Measurements from ENCODE around the gene NEUROD6.
A peak's percentile ranks its signal among the peaks of the same experiment; 100 is the strongest.

NEUROD6 gene

DNA sequence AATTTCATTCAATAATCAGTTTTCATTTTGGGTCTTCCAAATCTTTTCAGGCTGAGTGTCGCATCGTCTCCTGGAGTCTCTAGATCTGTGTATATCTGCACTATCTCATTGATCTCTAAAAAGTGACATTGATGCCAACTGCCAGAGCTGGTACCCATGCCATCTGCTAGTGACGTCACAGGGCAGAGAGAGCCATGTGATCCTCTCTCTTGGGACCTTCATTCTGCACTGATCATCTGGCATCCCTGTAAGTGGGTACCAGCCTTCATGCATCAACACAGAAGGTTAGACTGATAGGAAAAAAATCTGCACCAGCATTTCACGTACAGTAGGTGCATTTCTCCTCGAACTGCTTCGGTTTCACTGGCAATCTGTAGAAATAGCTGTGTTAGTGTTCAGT is at the start of gene NEUROD6:
TSS of gene NEUROD6 (minus strand) at position 124 of the 400 bp plus-strand sequence. CDS start 1,458 bp downstream, outside the sequence.
- TF ChIP-seq JUND (IDR thresholded peaks at IDR 0.05; ENCODE audit: low read depth): no peak
- in situ Hi-C loops (cut with HindIII; ENCODE audit: low pct_unique_long_range_greater_than_20kb, low sequenced_read_pairs): no loop called here
- DNase-seq (ENCODE audit: low read depth in 1 of 2, low spot score in 1 of 2): no peak

DNA sequence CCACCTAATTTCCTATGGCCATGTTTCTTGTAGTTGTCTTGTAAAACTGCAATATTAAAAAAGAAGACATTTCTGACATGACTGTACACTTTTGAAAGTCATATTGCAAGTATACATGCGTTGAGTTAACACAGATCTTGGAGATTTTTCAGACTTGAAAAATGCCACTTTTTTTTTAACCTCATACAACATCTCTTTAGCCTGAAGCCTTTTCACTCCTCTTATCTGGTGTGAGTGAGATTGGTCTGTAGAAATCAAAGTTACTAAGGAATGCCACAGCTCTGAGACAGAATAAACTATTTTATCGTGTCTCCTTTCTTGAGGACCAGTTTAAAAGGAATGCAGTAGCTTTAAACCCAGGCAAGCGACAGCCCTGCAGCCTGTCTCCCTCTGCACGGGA is 43.9 kb upstream of the NEUROD6 start:
- DNase-seq (ENCODE audit: low read depth in 1 of 2, low spot score in 1 of 2): no peak
- in situ Hi-C loops (cut with HindIII; ENCODE audit: low pct_unique_long_range_greater_than_20kb, low sequenced_read_pairs): no loop called here
- no peak for TF ChIP-seq JUND (IDR thresholded peaks at IDR 0.05; ENCODE audit: low read depth)

DNA sequence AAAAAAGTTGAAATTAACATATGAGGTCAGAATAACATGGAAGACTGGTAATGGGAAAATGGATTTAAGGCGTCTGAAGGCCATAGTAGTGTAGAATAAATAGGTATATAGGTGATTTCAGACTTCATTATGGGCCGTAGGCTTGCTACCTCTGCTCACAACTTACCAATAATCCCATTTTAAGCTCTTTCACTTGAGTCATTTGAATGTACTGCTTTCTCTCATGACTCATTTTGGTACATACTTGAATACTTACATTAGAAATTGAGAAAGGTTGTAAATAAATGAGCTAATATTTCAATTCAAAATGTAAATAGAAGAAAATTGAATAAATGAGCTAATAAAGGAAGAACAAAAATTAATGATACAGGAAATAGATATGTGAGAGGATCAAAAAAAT is 42.2 kb upstream of the NEUROD6 start:
- no peak for DNase-seq (ENCODE audit: low read depth in 1 of 2, low spot score in 1 of 2)
- in situ Hi-C loops (cut with HindIII; ENCODE audit: low pct_unique_long_range_greater_than_20kb, low sequenced_read_pairs): no loop called here
- TF ChIP-seq JUND (IDR thresholded peaks at IDR 0.05; ENCODE audit: low read depth): no peak

DNA sequence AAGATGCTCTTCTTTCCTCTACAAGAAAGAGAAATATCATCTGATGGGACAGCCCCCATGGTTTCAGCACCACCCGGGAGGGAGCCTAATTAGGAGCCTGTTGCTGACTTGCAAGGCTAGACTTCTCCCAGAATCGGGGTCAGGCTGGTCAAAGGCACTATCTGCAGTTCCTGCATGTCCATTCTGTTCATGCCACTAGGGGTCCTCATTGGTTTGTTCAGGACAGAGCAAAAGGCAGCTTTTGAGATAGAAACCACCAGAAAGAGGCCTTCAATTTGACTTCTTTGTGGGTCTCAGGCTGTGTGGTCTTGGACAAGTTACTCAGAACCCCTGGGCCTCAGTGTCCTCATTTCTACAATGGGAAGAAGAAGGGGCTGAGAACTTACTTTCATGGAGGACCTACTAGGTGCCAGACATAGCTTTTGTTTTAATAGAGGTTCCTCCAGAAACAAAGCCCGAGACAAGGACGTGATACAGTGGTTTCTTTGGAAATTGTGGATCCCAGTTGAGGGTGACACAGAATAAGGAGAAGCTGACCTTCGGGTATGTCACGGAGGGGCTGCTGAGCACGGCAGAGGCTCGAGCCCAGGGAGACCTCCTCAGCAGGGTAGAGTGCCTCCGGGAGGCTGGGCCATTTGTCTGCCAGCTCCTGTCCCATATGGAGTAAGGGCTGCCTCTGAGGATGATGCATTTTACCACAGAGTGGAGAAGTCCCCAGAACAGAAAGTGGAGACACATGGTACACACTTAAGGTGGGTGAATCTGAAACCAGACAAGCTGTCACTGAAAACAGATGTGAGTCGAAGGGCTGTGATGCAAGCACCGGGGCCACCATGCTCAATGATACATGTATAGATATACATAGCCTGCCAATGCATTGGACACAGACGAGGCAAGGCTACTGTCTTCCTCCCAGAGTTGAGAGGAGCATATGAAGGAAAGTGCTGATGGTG is 33.1 kb upstream of the NEUROD6 start:
- peak; percentile 13 to 58 for DNase-seq (ENCODE audit: low read depth in 1 of 2, low spot score in 1 of 2)
- in situ Hi-C loops (cut with HindIII; ENCODE audit: low pct_unique_long_range_greater_than_20kb, low sequenced_read_pairs): no loop called here

DNA sequence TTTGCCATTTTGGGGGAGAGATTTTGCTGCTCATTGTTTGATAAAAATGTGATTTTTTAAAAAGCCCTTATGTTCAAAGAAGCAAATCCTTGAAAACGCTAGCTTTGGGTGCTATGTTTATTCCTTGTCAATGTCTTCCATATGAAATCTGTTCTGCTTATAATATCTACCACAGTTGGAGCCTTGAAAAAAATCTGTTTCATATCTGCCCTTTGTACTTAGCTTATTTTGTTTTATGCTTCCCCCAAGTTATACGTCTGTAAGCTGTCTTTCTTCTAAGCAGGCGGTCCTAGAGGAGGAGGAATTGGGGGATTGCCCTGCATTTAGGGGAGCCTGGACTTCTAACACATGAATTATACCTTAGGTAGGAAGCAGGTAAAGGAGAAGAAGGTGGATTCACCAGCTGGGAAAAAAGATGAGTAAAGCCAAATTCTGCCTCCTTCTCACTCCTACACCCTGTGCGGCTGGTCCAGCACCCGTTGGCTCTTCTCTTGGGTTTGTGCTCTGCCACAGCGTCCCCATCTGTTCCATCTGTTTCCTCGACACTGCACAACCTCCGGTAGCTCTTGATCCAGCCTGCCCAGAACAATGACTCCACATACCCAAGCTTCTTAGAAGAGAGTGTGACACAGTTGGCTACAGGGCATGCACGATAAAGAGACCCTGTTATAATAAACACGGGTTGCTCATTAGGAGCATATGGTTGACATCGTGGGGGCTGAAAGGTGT is 31.9 kb upstream of the NEUROD6 start:
- TF ChIP-seq JUND (IDR thresholded peaks at IDR 0.05; ENCODE audit: low read depth): no peak
- no peak for DNase-seq (ENCODE audit: low read depth in 1 of 2, low spot score in 1 of 2)

More for the DNA sequence above, 33.1 kb upstream of the NEUROD6 start:
- TF ChIP-seq JUND (IDR thresholded peaks at IDR 0.05; ENCODE audit: low read depth): no peak

DNA sequence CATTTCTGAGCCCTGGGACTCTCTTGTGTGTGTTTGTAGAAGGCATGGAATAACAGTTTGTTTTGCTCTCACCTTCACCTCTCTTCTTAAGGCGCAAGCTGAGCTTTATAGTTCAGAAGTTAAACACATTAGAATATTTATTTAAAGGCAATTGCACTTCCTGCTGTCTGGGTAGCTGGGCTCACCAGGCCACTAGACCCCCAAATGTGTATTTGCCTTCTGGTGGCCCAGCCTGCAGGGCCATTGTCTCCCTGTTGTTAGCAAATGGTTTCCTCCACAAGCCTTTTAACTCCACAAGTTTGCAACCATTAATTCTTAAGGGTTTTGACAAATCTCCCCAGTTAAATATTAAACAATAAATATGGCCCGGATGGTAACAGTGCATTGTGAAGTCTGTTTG is 31.1 kb upstream of the NEUROD6 start:
- in situ Hi-C loops (cut with HindIII; ENCODE audit: low pct_unique_long_range_greater_than_20kb, low sequenced_read_pairs): no loop called here
- DNase-seq (ENCODE audit: low read depth in 1 of 2, low spot score in 1 of 2): no peak
- TF ChIP-seq JUND (IDR thresholded peaks at IDR 0.05; ENCODE audit: low read depth): no peak

More for the DNA sequence above, 31.9 kb upstream of the NEUROD6 start:
- in situ Hi-C loops (cut with HindIII; ENCODE audit: low pct_unique_long_range_greater_than_20kb, low sequenced_read_pairs): no loop called here

DNA sequence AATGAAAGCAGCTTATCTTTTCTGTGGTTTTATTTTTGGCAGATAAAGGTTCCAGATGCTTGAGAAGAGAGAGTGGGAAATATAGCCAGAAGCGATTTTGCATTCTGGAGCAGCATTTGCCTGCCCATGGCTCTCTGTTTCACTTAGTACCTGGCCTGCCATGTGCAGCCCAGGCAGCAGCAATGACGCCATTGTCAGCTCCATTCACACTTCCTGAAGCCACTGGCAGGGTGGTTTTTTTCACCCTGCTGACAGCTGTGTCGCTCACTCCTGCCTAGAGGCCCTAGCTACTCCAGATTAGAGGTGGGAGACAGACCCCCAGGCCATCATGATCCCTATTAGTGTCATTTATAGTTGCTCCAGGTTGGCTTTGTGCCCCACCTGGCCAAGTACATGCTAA is 30.1 kb upstream of the NEUROD6 start:
- in situ Hi-C loops (cut with HindIII; ENCODE audit: low pct_unique_long_range_greater_than_20kb, low sequenced_read_pairs): no loop called here
- no peak for DNase-seq (ENCODE audit: low read depth in 1 of 2, low spot score in 1 of 2)
- no peak for TF ChIP-seq JUND (IDR thresholded peaks at IDR 0.05; ENCODE audit: low read depth)

DNA sequence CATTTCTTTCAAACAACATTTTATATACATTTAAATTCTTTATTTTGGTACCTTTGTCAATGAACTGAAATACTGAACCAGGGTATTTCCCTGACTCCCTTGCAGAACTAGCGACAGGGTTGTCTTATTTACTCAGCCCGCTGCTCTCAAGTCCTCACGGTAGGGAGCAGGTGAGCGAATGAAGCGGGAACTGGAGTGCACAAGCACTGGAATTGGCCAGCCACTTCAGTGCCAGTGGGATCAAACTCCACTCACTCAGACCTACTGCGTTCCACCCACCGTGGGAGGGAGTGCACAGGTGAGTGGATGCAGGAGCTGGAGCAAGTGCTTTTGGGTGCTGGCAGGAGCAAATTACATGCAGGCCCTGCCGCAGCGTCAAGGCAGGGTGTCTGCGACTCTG is 28.1 kb upstream of the NEUROD6 start:
- DNase-seq (ENCODE audit: low read depth in 1 of 2, low spot score in 1 of 2): no peak
- TF ChIP-seq JUND (IDR thresholded peaks at IDR 0.05; ENCODE audit: low read depth): no peak
- in situ Hi-C loops (cut with HindIII; ENCODE audit: low pct_unique_long_range_greater_than_20kb, low sequenced_read_pairs): no loop called here

DNA sequence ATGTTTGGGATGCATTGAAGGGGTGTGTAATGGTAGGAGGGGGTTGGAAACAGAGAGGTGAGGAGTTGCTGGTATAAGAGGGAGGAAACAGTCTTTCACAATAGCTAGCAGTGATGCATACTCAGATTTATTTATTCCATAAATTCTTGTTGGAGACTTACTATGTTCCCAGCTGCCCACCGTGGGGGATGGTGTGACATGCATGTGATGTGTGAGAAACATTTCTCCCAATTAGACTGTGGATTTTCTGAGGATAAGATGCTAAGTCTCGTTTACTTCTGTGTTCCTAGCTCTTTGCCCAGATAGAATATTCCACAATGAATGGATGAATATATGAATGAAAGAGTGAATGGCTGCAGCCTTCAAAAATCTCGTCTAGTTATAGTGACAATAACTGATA is 23.0 kb upstream of the NEUROD6 start:
- no peak for DNase-seq (ENCODE audit: low read depth in 1 of 2, low spot score in 1 of 2)
- in situ Hi-C loops (cut with HindIII; ENCODE audit: low pct_unique_long_range_greater_than_20kb, low sequenced_read_pairs): no loop called here
- TF ChIP-seq JUND (IDR thresholded peaks at IDR 0.05; ENCODE audit: low read depth): no peak

DNA sequence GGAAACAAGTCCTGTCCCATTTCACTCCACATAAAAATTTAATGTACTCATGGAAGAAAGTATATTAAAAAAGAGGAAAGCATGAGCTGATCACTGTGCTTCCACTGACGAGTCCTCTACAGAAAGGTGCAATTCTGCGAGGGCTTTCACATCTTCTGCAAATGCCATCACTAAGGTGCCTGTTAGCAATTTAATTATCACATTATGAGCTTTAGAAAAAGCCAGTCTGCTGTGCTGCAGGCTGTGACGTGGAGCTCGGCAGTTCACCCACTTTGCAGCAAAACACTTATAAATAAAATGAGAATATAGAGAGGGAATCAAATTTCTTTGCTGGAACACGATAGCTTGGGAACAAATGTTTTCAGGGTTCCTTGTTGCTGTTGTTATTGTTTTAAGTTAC is 22.5 kb upstream of the NEUROD6 start:
- no peak for DNase-seq (ENCODE audit: low read depth in 1 of 2, low spot score in 1 of 2)
- no peak for TF ChIP-seq JUND (IDR thresholded peaks at IDR 0.05; ENCODE audit: low read depth)
- in situ Hi-C loops (cut with HindIII; ENCODE audit: low pct_unique_long_range_greater_than_20kb, low sequenced_read_pairs): no loop called here

DNA sequence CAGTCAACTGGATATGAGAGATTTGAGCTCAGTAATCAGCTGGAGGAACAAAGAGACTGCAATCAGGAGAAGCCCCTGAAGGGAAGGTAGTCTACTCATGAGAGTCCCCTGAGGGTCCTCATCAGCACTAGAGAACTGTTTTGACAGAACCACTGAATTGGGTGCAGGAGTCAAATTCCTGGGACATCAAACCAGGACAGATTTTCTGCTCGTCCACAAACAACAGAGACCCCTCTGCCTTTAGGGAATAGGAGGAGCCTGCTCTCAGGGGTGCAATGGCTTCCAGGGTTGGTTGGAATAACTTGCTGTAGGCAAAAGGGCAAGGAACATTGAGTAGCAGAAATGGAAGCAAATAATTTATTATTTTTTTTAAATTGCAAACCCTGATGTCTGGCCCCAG is 21.9 kb upstream of the NEUROD6 start:
- DNase-seq (ENCODE audit: low read depth in 1 of 2, low spot score in 1 of 2): no peak
- no peak for TF ChIP-seq JUND (IDR thresholded peaks at IDR 0.05; ENCODE audit: low read depth)
- in situ Hi-C loops (cut with HindIII; ENCODE audit: low pct_unique_long_range_greater_than_20kb, low sequenced_read_pairs): no loop called here

DNA sequence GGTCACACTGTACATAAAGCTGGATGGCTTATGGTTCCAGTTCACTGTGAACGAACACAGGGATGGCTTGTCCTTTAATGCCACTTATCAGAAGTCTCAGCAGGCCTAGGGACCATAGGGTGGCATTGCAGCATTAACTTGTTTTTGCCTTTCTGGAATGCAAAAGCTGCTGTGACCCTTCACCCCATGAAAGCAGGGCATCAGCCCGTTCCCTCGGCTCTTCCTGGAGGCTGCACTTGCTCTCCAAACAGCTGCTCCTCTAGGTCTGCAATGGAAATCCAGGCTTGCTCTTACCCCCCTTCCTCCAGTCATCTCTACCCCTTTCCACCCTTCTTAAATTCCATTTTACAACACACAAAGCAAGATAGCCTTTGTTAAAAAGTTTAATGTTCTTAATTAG is 17.9 kb upstream of the NEUROD6 start:
- DNase-seq (ENCODE audit: low read depth in 1 of 2, low spot score in 1 of 2): no peak
- no peak for TF ChIP-seq JUND (IDR thresholded peaks at IDR 0.05; ENCODE audit: low read depth)

DNA sequence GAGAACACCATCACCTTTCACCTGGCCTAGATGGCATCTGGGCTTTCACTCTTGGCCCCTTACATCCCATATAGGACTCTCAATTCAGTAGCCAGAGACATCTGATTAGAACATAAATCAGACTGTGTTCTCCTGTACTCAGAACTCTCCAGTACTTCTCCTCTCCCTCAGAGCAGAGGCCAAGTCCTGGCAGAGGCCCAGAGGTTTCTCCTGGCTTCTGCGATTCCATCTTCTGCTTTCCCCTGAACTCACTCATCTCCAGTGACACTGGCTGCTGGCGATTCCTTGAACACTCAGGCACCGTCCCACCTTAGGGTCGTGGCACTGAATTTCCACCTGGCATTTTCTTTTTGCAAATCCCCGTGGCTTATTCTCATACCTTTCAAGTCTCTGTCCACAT is 4.9 kb upstream of the NEUROD6 start:
- TF ChIP-seq JUND (IDR thresholded peaks at IDR 0.05; ENCODE audit: low read depth): no peak

More for the DNA sequence above, 17.9 kb upstream of the NEUROD6 start:
- in situ Hi-C loops (cut with HindIII; ENCODE audit: low pct_unique_long_range_greater_than_20kb, low sequenced_read_pairs): no loop called here

More for the DNA sequence above, 4.9 kb upstream of the NEUROD6 start:
- in situ Hi-C loops (cut with HindIII; ENCODE audit: low pct_unique_long_range_greater_than_20kb, low sequenced_read_pairs): no loop called here
- no peak for DNase-seq (ENCODE audit: low read depth in 1 of 2, low spot score in 1 of 2)
